Endodermal cell (in vitro differentiated cells): ENCODE data around the gene NRXN3. TPM values are rescaled to one million over a fixed set of nuclear protein-coding genes. Genes with fewer than 3 reads are reported as not detected.

Experiments used
- DNase-seq: peaks from one replicate; pipeline ENCODE4 v3.0.0-alpha.2; 2017
- H3K27ac ChIP-seq: 2 replicates; pipeline ENCODE4 v1.5.1; 2013; ENCODE audit warnings: mild to moderate bottlenecking, low read depth, low read length, moderate library complexity
- H3K27me3 ChIP-seq: 2 replicates; pipeline ENCODE4 v1.6.1; 2013; ENCODE audit warnings: mild to moderate bottlenecking, low read length, moderate library complexity; ENCODE audit not compliant: insufficient read depth, control insufficient read depth, poor library complexity, severe bottlenecking
- H3K36me3 ChIP-seq: 2 replicates; pipeline ENCODE4 v1.7.0; 2013; ENCODE audit warnings: mild to moderate bottlenecking, low read length, moderate library complexity; ENCODE audit not compliant: control insufficient read depth, insufficient read depth
- H3K4me1 ChIP-seq: one replicate; pipeline ENCODE4 v1.7.0; 2013; ENCODE audit warnings: low read length; ENCODE audit not compliant: control insufficient read depth, insufficient read depth
- H3K4me3 ChIP-seq: 2 replicates; pipeline ENCODE4 v1.5.1; 2013; ENCODE audit warnings: mild to moderate bottlenecking, low read length, moderate library complexity
- H3K9ac ChIP-seq: 2 replicates; pipeline ENCODE4 v1.6.1; 2013; ENCODE audit warnings: mild to moderate bottlenecking, low read length, moderate library complexity; ENCODE audit not compliant: poor library complexity, severe bottlenecking; ENCODE audit errors: extremely low read depth
- H3K9me3 ChIP-seq: 2 replicates; pipeline ENCODE4 v1.6.1; 2013; ENCODE audit warnings: mild to moderate bottlenecking, low read length, moderate library complexity; ENCODE audit not compliant: control insufficient read depth
- H3K27ac Mint-ChIP-seq: 2 replicates; pipeline ENCODE4 v1.8.0; 2020; ENCODE audit warnings: mixed read lengths
- H3K27me3 Mint-ChIP-seq: 2 replicates; pipeline ENCODE4 v1.8.0; 2021; ENCODE audit warnings: mild to moderate bottlenecking, mixed read lengths; ENCODE audit not compliant: insufficient read depth
- H3K36me3 Mint-ChIP-seq: 2 replicates; pipeline ENCODE4 v1.8.0; 2020; ENCODE audit warnings: low read depth, mixed read lengths
- H3K4me1 Mint-ChIP-seq: 2 replicates; pipeline ENCODE4 v1.8.0; 2020; ENCODE audit warnings: mixed read lengths
- H3K4me3 Mint-ChIP-seq: 2 replicates; pipeline ENCODE4 v1.8.0; 2020; ENCODE audit warnings: mild to moderate bottlenecking, moderate library complexity, mixed read lengths
- H3K9me3 Mint-ChIP-seq: 2 replicates; pipeline ENCODE4 v1.8.0; 2020; ENCODE audit warnings: mild to moderate bottlenecking, mixed read lengths
- WGBS, 2 experiments: methylation state at CpG; one replicate each; pipeline versions ENCODE4 v1.1.5 to v1.1.7; 2013; ENCODE audit warnings: missing lambda C conversion rate in 2 of 2, mixed read lengths in 1 of 2; ENCODE audit not compliant: insufficient coverage in 1 of 2, insufficient read length in 1 of 2; 5-methylcytosine and 5-hydroxymethylcytosine counted together
- total RNA-seq, 2 donors: library from RNA; stranded (reverse); fragmentation: NEBNext Ultra II Directional in 1 of 2; extraction: Animal tissue kit (Norgen Biotek cat#: 25700) in 1 of 2; gene quantifications; 2 replicates in 1 of 2; 3 replicates in 1 of 2; pipeline ENCODE4 v1.2.1, GENCODE V29; 2021
- TF ChIP-seq, protein P1 (sequence below): fragments of 200-600 bp; sonication (generic); conservative IDR thresholded peaks from 2 replicates; pipeline ENCODE4 v1.5.0; 2021; ENCODE audit warnings: antibody characterized with exemption, mild to moderate bottlenecking

NRXN3 gene
- total RNA-seq, 2 donors from 2014 or later, result 20.9 to 21.4 TPM

DNA sequence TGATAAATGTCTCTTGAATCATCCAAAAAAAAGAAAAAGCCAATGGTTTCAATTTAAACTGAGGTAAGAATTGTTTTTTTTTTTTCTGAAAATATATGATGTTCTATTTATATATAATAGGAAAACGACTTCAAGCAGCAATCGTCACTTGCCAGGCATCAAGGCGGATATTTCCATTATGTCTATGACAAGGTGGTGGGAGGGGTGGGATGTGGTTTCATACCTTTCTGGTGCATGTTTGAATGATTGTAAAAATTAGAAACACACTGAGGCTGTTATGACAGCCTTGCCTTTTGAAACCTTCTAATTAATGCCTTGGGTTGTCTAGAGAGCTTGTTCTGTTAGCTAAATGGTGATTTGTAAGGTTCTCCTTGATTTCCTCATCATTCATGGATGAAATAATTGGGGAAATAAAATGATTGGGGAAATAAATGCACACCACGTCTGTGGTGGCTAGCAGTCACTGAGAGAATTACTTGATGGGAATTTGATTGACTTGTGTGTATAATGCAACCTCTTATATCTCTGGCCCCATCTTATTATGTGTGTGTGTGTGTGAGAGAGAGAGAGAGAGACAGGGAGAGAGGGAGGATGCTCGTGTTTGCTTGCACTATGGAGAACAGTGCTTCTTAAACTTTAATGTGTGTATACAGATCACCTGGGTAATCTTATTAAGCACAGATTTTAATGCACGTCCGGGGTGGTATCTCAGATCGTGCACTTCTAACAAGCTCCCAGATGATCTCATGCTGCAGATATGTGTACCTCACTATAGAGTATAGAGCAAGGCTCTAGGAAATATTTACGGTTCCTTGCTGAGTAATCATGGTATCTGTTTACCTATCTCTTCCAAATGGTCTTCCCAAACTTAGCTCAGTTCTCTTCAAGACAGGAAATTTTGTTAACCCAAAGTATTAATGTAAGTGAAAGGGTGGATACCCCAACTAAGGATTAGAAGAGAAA, 1538.5 kb downstream of the NRXN3 start:
- Mint-ChIP-seq H3K27me3 (no peaks in the 10 kb centered on the region), H3K36me3 (no peaks in the 10 kb centered on the region), H3K9me3 (no peaks in the 10 kb centered on the region), H3K4me3 (no peak overlapping the region), H3K27ac (no peak overlapping the region), H3K4me1 (peaks cover 52% of the 10 kb centered on the region)
- no peaks in the 10 kb centered on the region for H3K27me3 ChIP-seq
- no peak overlapping the region for H3K4me3 ChIP-seq
- H3K36me3 ChIP-seq, result no peaks in the 10 kb centered on the region
- H3K9ac ChIP-seq, result no peak overlapping the region
- TF ChIP-seq, protein P1, sequence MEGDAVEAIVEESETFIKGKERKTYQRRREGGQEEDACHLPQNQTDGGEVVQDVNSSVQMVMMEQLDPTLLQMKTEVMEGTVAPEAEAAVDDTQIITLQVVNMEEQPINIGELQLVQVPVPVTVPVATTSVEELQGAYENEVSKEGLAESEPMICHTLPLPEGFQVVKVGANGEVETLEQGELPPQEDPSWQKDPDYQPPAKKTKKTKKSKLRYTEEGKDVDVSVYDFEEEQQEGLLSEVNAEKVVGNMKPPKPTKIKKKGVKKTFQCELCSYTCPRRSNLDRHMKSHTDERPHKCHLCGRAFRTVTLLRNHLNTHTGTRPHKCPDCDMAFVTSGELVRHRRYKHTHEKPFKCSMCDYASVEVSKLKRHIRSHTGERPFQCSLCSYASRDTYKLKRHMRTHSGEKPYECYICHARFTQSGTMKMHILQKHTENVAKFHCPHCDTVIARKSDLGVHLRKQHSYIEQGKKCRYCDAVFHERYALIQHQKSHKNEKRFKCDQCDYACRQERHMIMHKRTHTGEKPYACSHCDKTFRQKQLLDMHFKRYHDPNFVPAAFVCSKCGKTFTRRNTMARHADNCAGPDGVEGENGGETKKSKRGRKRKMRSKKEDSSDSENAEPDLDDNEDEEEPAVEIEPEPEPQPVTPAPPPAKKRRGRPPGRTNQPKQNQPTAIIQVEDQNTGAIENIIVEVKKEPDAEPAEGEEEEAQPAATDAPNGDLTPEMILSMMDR, result no peak
- no peak overlapping the region for H3K27ac ChIP-seq
- peaks cover 3% of the 10 kb centered on the region for H3K4me1 ChIP-seq
- DNase-seq, result no peak
- H3K9me3 ChIP-seq, result no peaks in the 10 kb centered on the region
- WGBS, 2 experiments, result 71 to 96% methylated on average over 4 to 9 of the region's 9 CpGs

DNA sequence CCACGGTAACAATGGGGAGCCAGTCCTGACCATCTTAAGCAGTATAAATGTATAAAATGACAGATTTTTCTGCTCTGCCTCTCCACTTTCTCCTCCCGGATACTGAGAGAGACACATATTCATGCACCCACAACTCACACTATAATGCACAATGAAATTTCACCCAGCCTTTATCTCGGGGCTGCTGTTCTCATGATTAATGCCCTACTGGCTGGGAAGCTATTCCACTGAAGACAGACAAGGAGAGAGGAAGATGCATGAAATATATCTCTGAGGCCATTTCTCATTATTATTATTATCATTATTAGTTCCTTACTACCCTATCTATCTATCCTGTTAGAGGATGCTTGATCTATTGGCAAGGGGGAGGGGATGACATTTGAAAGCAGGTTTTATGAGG, 1539.4 kb downstream of the NRXN3 start:
- H3K27ac Mint-ChIP-seq, result no peak overlapping the region
- WGBS, 2 experiments, result 80 to 81% methylated on average over 2 to 3 of the region's 3 CpGs
- no peaks in the 10 kb centered on the region for H3K36me3 Mint-ChIP-seq
- H3K4me3 ChIP-seq, result no peak overlapping the region
- H3K4me3 Mint-ChIP-seq, result no peak overlapping the region
- no peaks in the 10 kb centered on the region for H3K27me3 Mint-ChIP-seq
- H3K9me3 ChIP-seq, result no peaks in the 10 kb centered on the region
- TF ChIP-seq, protein P1, result no peak
- H3K4me1 Mint-ChIP-seq, result peaks cover 44% of the 10 kb centered on the region
- no peaks in the 10 kb centered on the region for H3K27me3 ChIP-seq
- H3K27ac ChIP-seq, result no peak overlapping the region
- H3K36me3 ChIP-seq, result no peaks in the 10 kb centered on the region
- no peak for DNase-seq
- peaks cover 3% of the 10 kb centered on the region for H3K4me1 ChIP-seq
- no peaks in the 10 kb centered on the region for H3K9me3 Mint-ChIP-seq
- no peak overlapping the region for H3K9ac ChIP-seq

DNA sequence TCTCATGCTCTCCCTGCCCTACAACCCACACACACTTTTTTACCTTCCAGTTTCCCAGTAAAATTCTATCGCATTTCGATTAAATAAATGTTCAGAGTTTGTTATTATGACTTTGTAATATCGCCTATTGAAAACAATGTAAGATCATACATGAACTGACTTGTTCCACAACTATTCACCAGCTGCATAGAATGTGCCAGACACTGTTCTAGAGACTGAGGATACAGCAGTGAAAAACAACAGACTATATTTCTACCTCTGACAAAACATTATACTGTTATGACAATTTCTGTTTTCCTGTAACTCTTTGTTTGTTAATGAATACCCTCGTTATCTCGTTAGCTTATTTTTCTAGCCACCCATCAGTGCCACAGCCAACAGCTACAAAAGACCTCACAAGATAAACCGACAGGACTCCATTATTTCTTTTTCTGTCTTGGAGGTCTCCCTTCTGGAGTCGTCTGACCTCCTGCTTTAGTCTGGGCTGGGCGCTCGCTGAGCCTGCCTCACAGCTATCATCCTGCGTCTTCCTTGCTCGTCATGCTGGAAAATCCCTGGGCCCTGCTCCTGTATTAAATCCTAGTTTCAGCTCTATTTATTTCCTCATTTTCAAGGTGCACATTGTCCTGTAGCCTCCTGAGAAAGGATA, 1542.3 kb downstream of the NRXN3 start:
- TF ChIP-seq, protein P1, result no peak
- no peak overlapping the region for H3K27ac ChIP-seq
- Mint-ChIP-seq H3K4me1 (peaks cover 22% of the 10 kb centered on the region), H3K36me3 (no peaks in the 10 kb centered on the region), H3K27ac (no peak overlapping the region), H3K9me3 (no peaks in the 10 kb centered on the region), H3K27me3 (no peaks in the 10 kb centered on the region), H3K4me3 (no peak overlapping the region)
- no peaks in the 10 kb centered on the region for H3K9me3 ChIP-seq
- no peak for DNase-seq
- H3K4me3 ChIP-seq, result no peak overlapping the region
- H3K36me3 ChIP-seq, result no peaks in the 10 kb centered on the region
- H3K9ac ChIP-seq, result no peak overlapping the region
- no peaks in the 10 kb centered on the region for H3K4me1 ChIP-seq
- no peaks in the 10 kb centered on the region for H3K27me3 ChIP-seq
- 63 to 87% methylated on average over 6 to 11 of the region's 11 CpGs for WGBS, 2 experiments
